HG02938 (cell line): ENCODE data around the gene PRRC2B.
"Not testable (repeated sequence)": the region's sequence is repeated elsewhere in the genome, so short reads cannot be mapped to it uniquely, and the experiment has no call there.

Source experiments
- ATAC-seq: cut with Tn5 transposase; IDR thresholded peaks from one replicate; pipeline ENCODE4 v1.9.1; 2021; ENCODE audit warnings: mild to moderate bottlenecking, moderate library complexity; ENCODE audit not compliant: unreplicated experiment

PRRC2B gene

DNA sequence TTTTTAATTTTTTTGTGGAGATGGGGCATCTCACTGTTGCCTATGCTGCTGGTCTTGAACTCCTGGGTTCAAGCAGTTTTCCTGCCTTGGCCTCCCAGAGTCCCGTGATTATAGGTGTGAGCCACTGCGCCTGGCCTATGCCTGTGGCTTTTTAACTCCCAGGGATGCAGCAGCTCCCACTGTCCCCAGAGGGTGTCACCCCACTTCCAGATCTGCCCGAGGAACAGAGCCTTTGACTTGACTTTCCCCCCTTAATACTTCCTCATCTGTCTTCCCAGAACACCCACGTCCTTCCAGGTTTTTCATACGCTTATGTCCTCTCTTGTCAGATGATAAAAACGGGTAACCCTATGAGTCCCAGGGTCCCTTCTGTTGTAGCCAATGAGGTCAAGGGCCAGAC is 7.6 kb upstream of the PRRC2B start:
- ATAC-seq = no peak

DNA sequence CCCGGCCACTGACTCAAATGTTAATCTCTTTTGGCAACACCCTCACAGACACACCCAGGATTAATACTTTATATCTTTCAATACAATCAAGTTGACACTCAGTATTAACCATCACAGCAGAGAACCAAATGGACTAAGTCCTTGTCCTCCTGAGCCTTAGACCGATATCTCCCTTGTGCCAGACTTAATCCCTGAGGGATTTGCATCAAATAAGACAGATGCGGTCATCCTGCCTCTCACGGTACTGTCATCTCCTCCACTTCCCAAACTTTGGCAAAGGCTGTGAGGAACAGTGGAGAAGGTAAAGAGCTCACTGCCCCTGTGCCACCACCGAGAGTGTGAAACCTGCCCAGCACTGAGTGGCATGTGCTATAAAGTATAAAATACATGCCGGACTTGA is 6.5 kb upstream of the PRRC2B start:
- ATAC-seq = no peak

DNA sequence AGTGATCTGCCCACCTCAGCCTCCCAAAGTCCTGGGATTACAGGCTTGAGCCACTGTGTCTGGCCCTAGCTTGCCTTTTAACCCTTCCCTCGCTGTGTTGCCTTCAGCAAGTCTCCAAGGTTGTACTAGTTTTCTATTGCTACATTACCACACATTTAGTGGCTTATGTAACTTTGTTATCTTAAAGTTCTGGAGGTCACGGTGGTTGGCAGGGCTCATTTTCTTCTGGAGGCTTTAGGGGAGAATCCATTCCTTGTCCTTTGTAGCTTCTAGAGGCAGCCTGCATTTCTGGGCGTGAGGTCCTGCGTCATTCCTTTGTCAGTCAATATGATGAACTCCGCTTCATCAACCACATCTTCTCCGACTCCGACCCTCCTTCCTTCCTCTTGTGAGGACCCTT is 2.9 kb upstream of the PRRC2B start:
- no peak for ATAC-seq

DNA sequence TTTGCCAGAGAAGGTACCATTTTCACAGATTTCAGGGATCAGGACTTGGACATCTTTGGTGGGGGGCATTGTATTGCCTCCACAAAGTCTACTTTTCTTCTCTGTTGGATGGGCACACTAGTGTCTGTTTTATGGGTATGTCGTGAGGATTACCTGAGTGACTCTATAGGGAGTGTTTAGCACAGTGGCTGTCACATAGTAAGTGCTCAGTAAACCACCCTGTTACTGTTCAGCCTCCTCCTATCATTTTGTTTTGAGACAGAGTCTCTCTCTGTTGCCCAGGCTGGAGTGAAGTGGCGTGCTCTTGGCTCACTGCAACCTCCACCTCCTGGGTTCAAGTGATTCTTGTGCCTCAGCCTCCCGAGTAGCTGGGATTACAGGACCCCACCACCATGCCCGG is 2.4 kb upstream of the PRRC2B start:
- ATAC-seq = no peak

DNA sequence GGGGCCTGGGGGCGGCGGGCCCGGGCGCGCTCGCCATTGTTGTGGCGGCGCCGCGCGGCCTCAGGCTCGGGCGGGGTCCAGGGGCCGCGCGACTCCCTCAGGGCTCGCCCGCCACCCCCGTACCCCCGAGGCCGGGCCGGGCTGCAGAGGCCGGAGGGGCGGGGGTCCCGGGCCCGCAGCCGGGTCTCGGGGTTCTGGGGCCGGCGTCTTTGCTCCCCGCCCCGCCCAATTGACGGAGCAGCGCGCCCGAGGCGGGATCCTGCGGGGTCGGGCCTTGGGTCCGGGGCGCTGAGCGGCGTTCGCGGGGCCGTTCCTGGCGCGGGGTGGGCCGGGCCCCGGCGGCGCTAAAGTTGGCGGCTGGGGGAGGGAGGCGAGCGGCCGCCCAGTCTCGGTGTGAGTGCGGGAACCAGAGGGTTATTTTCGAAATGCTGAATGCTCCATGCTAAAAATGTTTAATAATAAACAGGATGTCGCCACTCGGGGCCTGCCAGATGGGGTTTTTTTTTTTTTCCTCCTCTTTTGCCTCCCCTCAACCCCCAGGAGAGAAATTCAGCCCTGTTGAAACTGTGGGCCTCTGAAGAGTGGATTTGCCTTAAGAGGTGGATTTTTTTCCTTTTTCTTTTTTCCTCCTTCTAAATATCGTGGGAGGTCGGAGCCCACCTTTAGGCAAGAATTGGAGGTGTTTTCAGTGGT is 724 bp downstream of the PRRC2B start:
- peak; percentile 21 for ATAC-seq

DNA sequence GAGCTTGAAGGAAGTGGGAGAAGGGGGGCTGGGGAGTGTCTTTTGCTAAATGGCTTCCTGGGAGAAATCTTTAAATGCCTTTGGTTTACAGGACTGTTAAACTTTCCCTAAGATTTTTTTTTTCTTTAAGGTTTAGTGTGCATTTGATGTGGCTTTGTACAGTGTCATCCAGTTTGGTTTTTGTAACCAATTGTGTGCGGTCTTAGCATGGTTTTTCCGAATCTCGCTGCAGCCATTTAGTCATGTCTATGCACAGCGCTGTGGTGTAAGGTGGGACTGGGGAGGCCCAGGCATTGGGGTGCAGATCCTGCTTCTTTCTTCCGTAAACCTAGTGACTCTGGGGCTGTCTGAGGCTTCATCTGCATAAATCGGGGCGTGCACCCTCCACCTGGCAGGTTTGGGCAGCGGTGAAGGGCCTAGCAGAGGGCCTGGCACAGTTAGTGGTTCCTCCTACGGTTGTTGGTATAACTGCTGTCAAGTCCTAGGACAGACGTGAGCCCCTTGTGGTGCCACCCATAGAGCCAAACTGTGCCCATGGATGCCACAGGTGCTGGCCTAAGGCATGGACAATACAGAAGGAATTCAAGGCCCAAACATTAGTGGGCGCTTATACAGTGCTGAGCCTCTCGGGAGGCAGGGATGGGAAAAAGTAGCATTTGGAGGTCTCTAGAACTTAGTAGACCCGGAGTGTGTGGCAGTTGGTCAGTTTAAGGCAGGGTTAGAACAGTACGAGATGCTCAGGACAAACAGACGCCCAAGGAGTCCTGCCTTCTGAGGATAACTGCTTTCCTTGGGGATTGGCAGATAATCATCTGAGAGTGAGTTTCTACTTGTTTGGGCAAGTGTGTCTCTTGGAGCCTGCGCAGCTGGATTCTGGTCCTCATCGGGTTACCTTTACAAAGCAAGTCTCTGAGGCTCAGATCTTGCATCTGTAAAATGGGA is 1.5 kb downstream of the PRRC2B start:
- no peak for ATAC-seq

DNA sequence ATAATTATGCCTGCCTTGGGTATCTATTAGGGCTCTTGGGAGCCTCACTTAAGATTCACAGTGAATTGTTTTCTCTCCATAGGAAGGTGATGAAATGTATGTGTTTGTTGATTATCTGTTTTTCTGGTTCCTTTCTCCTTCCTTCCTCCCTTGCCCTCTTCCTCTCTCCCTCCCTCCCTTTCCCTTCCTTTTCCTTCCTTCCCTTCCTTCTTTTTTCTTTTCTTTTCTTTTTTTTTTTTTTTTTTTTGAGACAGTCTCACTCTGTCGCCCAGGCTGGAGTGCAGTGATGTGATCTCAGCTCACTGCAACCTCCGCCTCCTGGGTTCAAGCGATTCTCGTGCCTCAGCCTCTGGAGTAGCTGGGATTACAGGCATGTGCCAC is 2.2 kb downstream of the PRRC2B start:
- not testable (repeated sequence) for ATAC-seq

DNA sequence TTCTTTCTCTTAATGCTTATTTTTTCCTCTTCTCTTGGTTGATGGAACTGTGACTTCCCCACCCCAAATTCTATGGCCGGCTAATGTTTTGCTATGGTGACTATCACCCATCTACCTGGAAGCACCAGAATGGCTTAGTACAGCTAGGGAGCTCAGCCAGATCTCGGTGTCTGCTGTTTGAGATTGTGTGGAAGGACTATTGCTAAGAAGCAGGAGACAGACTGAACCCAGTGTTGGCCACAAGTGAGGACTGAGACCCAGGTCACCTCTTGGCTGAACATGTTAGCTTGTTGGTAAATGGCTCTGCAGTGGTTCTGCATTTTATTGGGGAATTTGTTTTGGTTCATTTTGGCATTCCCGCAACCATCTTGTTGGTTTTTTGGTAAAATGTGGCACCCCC is 2.7 kb downstream of the PRRC2B start:
- ATAC-seq = no peak

DNA sequence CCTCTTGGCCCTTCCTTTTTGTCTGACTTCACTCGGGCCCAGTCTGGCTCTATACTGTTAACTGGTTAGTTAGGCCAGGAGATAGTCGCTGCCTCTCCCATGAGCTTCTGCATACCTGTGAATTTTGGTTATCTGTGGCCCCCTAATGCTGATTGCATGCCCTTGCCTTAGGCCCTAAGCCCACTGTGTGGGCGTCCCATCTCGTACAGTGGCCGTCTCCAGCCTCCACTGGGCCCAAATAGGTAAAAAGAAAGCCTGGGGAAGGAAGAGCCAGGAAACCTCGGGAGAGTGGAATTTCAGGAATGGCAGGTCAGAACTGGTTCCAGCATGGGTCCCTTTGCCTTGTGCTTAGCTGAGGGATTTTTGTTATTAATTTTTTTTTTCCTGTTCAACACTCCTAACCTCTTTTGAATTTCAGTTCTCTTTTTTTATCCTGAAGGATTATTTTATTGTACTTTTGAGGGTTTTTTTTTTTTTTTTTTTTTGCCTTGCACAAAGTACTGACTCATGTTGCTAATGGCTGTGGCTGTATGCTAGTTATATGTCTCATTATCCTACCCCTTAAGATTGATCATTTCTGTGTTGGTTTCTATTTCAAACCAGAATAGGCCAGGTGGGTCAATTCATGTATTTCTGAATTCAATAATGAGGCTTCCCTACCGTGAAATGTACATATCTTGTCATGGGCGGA is 3.4 kb downstream of the PRRC2B start:
- ATAC-seq = no peak

DNA sequence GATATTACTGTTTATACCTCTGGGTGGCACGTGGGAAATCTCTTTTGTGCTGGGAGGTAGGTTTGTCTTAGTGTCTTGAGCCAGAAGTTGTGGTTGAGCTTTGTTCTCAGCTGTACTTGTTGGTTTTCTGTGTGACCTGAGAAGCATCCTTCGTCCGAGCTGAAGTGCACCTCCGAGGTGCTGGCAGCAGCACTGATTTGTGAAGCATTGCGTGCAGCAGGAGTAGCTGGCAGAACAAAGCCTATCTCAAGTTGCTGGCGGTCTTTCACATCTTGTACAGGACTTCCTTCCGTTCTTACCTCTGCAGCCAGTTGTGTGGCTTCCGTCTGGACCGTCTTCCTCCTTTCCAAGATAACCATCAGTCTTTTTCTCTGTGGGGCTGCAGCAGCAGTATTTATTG is 4.3 kb downstream of the PRRC2B start:
- no peak for ATAC-seq

DNA sequence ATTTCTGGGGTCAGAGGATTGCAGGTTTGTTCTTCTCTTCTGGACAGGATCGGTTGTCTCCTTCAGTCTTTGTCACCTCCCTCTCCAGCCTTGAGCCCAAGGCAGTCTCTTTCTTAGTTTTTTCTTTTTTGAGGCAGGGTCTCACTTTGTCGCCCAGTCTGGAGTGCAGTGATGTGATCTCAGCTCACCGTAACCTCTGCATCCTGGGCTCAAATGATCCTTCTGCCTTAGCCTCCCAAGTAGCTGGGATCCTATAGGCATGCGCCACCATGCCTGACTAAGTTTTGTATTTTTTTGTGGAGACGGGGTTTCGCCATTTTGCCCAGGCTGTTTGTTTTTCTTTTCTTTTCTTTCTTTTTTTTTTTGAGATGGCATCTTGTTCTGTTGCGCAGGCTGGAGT is 6.1 kb downstream of the PRRC2B start:
- no peak for ATAC-seq

DNA sequence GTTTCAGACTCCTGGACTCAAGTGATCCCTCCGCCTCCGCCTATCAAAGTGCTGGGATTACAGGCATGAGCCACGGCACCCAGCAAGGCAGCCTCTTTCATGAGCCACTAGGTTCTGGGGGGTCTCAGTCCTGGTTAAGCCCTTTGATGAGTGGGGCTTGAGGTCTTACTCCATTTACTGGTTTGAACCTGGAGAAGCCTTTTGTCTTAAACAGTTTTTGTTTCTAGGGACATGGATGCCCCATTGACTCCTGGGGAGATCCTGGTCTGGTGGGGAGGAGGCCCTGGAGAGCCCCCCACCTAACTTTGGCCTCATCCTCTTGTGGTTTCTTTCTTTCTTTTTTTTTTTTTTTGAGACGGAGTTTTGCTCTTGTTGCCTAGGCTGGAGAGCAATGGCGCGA is 6.7 kb downstream of the PRRC2B start:
- ATAC-seq = no peak

DNA sequence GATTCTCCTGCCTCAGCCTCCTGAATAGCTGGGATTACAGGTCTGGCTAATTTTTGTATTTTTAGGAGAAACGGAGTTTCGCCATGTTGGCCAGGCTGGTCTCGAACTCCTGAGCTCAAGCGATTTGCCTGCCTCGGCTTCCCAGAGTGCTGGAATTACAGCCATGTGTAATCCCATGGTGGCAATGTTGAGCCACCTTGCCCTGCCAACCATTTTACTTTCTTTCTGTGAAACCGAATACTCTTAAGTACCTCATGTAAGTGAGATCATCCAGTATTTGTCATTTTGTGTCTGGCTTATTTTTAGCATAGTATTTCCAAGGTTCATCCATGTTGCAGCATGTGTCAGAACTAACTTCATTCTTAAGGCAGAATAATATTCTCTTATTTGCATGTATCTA is 8.2 kb downstream of the PRRC2B start:
- ATAC-seq = no peak

DNA sequence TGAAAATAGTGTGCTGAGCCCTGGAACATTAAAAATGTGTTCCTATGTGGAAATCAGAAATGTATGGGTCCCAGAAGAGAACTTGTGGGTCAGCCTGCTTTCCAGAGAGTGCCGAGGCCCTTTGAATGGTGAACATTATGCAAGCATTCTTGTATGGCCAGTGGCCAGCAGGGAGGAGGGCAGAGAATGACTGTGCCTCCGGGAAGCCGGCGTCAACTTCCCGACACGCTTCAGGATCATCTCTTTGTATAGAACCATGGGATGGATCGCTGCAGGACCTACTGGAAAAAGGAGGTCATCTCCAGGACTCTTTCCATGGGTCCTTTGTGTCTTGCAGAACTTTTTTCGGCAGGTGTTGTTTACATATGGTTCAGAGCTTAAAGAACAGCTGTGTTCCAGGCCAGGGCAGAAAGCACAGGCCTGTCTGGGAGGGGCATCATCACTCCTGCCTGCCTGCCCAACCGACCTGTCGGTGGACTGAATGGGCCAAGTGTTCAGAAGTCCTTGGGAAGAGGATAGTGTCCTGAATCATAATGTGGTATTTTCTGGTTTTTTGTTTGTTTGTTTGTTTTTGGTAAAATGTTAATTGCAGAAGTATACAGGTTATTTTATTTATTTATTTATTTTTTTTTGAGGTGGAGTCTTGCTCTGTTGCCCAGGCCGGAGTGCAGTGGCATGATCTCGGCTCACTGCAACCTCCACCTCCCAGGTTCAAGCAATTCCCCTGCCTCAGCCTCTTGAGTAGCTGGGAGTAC is 9.0 kb downstream of the PRRC2B start:
- no peak for ATAC-seq

DNA sequence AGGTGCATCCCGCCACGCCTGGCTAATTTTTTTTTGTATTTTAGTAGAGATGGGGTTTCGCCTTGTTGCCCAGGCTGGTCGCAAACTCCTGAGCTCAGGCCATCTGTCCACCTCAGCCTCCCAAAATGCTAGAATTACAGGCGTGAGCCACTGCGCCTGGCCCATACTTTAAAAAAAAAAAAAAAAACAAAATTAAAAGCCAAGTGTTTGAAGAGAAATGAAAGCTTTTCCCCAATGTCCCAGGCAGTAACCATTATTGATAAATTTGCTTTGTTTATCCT is 9.5 kb downstream of the PRRC2B start:
- ATAC-seq = no peak

DNA sequence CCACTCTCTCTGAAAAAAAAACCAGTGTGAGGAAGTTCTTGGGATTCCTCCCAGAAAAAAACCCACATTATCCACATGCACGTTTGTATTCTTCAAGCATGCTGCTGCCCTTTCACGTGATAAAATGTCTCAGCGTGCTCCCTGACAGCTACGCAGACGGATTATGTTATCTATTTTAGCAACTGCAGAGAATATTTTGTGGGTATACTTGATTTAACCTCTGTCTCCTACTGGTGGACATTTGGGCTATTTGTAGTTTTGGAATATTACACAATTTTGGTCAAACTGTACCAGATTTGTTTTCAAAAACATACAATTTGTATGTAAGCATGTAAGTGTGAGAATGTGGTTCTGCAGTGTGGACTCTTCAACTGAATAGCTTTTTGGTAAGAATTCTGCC is 10.7 kb downstream of the PRRC2B start:
- no peak for ATAC-seq

DNA sequence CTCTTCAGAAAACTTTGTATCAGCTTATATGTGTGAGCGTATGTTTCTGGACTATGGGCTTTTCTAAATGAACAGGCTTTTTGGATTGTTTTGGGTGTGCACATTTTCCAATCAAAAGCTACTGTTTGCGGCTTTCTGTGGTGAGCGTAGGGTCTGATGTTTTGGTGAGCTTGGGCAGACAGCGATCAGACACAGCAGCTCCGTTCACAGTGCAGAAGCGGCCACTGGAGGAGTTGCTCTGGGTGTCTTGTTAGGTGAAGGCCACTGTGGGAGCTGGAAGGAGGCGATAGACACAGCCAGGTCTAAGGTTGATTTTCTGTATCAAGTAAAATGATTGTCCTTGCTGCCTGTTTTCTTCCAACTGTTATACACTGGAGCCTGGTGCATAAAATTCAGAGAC is 11.1 kb downstream of the PRRC2B start:
- no peak for ATAC-seq

DNA sequence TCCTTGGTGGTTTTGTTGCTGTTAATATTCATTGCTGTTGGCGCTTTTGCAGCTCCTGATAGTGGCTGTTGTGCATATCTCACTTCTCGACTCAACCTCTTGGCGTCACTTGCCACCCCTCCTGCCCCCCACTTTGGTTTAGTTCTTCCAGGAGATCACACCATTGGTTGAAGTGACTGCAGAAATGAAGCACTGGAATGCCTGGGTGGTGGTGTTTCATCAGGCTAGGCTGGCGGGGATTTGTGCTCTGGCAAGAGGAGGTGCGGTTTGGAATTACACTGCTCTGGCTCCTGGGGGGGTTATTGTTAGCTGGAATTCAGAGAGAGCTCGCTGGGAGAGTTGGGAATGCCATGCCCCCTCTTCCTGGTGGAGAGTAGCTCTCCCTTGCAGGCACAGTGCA is 11.5 kb downstream of the PRRC2B start:
- no peak for ATAC-seq

DNA sequence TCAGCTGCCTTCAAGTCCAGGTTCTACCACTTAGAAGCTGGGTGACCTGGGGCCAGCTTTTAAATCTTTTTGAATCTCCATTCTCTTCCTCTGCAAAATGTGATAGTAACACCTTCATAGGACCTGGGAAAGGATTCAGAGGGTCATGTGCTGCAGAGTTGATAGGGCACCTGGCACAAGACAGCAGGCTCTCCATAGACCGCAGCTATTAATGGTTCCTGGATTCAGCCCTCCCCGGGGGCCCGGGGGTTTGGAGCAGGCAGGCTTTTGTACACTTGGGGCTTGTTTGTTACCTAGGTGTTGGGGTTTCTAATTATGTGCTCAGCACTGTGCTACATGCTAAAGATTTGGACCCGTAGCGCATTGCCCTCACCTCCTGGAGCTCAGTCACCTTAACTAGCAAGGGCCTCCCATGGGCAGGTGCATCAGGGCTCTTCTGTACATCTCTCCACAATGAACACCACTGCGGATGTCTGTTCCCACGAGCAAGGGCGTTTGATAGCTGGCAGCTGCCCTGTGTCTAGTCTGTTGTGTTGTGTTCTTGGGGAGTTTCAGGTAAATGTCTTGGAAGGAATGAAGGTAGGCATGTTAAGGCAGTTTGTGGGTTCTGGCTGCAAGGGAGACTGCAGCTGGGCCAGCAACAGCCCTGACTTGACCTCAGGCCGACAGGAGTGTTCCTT is 12.1 kb downstream of the PRRC2B start:
- no peak for ATAC-seq

DNA sequence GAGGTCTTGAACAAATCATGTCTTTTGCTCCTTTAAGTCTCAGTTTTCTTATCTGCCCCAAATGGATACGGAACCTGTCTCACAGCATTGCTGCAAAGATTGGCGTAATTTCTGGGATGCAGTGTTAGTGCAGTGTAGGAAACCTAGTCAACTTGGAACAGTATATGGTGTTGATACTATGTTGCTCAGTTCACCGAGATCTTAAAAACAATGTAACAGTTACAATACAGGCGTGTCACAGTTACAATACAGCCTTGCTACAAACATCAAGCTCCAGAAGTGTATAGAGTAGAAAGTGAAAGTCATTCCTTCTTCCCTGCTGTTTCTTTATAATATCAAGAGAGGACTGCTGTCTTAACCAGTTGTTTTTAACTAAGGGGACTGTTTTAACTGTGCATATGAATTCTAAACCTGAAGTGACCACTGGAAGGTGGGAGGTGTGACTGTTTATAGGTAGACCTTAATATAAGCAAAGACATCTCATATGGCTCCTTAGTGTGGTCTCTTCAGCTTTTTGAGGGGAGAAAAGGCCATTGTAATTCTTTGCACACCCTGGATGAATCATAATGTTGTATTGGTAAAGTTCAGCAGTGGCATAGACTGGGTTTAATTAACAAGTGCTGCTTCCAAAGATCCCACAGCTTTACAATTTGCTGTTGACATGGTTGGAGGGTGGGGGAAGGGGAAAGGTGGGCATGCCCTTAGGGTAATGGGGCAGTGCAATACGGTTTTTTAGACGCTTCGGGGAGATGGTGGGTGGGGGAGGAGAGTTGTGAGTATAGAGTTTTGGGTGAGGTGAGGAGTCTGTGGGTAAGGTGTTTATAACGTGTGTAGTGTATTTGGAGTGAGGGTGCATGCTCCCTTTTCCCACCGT is 12.9 kb downstream of the PRRC2B start:
- no peak for ATAC-seq
